ENCODE data around the gene SPAG6. TPM values are rescaled to one million over a fixed set of nuclear protein-coding genes. Genes with fewer than 3 reads are reported as not detected.
"Not testable (repeated sequence)": the region's sequence is repeated elsewhere in the genome, so short reads cannot be mapped to it uniquely, and the experiment has no call there.

Gene SPAG6
- total RNA-seq, 1 donor from 2014 or later: not detected

- no peak for DNase-seq
Observed at GRCh38 chr10:22342421-22342820, 2.9 kb upstream of the SPAG6 start.

DNA sequence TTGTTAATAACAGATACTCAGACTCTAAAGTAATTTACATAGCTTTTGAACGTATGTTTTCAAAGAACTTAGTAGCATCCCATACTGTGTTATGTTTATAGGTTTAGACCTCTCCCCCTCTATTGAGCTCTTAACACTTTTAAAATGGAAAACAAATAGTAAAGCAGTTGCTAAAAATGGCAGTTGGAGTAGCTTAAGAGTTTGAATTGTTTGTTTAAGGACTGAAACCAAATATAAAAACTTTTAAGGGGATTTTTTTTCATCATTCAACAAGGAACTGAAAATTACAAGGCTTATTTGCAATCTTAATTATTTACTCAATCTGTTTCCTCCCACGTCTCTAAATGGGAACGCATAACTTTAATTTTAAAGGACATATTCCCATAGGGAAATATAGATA is 1.6 kb upstream of the SPAG6 start:
- DNase-seq: no peak

- DNase-seq: no peak
Observed at GRCh38 chr10:22344249-22344648, 1.0 kb upstream of the SPAG6 start.

GRCh38 chr10:22344781-22345300 is 455 bp upstream of the SPAG6 start:
- no peak for DNase-seq

DNA sequence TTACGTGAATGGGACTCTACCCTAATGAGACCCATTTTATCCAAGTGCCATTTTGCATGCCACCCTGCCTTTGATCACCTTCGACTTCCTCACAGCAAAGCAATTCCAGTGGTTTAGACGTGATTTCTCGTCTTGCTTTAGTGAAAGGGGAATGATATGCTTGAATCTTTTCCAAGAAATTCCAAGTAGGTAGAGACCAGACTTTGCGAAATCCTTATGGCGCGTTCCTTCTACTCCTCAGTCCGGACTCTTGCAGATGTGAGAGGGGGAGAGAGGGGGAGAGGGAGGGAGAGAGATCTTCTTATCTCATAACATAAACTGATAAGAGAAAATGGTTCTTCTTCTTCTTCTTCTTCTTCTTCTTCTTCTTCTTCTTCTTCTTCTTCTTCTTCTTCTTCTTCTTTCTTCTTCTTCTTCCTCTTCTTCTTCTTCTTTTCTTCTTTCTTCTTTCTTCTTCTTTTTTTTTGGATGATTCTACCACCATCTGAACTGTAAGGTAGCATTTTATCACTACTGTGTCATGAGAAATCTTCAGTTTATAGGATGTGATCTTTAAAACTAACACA is 883 bp downstream of the SPAG6 start:
- DNase-seq: no peak

DNA sequence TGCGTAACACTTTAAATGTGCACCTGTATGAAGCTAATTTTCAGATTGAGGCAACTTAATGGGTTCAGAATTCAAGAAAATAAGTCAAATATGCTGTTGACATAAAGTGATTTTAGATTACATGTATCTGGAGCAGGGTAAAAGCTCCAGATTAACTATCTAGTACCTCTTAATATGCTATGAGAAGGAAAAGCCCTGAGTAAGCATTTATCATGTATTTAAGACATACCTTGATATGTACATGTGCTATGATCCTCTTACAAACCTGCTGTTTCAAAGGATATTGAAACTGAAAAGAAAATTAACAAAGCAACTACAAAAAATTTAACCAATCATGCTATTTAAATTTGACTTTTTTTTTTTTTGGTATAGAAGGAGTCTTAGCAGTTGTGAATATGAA is 4.5 kb downstream of the SPAG6 start:
- no peak for DNase-seq

DNA sequence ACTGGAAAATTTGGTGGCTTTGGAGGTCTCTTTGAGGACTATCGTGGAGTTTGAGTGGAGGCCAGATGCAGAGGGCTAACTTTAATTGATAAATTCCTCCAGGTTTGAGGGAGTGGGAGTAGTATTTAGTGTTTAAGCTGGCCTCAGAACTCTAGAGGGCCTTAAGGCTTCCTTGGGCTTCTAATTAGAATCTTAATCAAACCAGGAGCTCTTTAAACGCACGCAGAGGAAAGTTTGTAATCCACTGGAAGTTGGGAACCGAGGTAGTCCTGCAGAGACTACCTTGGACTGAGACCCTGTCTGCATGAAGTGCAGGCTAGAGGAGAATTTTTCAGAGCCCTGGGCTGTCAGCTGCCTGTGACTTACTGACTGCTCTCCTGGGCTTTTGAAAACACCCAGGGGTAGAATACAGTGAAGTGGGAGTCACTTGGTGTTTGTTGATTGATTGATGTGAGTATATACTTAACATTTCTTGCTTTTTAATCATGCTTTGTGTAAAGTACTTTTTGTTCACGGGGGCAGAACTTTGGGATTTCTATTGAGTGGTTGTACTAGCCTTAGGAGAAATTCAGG is 5.9 kb downstream of the SPAG6 start:
- DNase-seq: no peak

- no peak for DNase-seq
Observed at GRCh38 chr10:22356324-22356873, 11.1 kb downstream of the SPAG6 start.

GRCh38 chr10:22357770-22358169 is 12.5 kb downstream of the SPAG6 start:
- not testable (repeated sequence) for DNase-seq

DNA sequence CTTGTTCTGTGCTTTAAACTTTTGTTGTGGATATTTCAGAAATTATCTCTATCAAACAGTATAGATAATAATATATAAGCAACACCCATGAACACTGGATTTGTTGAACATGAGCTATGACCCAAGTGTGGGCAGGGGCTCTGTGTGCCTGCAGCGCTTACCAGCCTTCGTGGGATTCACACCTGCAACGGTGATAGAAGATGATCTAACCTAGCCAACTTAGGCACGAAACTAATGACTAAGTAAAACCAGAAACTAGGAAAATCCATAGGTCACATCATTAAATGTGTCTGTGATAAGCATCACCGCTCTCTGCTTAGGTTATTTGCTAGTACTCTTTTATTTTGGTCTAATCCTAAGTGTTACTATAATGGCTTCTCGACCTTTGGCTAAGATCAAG is 18.0 kb downstream of the SPAG6 start:
- DNase-seq: no peak

GRCh38 chr10:22364407-22365140 is 19.3 kb downstream of the SPAG6 start:
- no peak for DNase-seq

DNA sequence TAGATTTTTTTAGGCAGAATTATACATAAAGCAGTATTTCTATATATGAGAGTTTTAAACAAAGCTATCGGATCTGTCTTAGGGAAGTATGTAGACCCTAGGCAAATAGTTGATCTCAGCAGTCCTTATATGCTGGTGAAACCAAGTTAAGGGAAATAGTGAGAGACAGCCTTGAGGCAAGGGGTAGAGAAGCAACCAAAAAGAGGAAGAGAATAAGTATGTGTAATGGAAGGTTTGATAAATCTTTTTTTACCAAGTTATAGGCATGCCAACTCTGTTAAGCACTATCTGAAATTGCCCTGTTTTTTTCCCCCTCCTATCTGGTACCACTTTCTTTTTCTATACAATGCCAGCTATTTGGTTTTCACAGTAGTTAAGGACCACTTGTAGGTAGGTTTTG is 19.9 kb downstream of the SPAG6 start:
- DNase-seq: no peak

- DNase-seq: no peak
Observed at GRCh38 chr10:22365644-22366434, 20.5 kb downstream of the SPAG6 start.

DNA sequence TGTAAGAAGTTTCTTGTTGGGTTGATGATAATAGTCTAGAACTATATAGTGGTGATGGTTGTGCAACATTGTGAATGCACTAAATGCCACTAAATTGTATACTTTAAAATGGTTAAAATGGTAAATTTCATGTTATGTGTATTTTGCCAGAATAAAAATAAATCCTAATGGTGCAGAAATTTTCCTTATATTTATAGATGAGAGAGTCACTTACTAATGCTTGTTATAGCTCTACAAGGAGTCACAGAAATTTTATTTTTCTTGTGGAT is 21.1 kb downstream of the SPAG6 start:
- DNase-seq: no peak

- no peak for DNase-seq
Observed at GRCh38 chr10:22366771-22367170, 21.5 kb downstream of the SPAG6 start.

- DNase-seq: no peak
Observed at GRCh38 chr10:22367471-22367870, 22.2 kb downstream of the SPAG6 start.

- DNase-seq: no peak
Observed at GRCh38 chr10:22368402-22368801, 23.1 kb downstream of the SPAG6 start.

DNA sequence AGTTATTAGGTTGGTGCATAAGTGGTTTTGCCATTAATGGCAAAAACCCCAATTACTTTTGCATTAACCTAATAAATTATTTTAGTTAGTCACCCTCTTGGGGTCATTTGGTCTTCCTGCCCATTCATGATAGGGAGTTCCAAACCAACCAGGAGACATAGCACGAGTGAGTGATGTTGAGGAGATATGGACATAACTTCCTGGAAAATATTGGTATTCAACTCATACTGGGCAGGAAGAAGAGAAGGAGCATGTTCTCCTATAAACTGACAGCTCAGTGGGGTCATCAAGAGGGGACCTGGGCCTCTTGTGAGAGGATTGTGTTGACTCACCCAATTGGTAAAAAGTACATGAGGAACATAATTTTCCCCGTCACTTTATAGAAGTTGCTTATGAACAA is 23.7 kb downstream of the SPAG6 start:
- DNase-seq: no peak

GRCh38 chr10:22369434-22370072 is 24.3 kb downstream of the SPAG6 start:
- no peak for DNase-seq

GRCh38 chr10:22370320-22370719 is 25.0 kb downstream of the SPAG6 start:
- no peak for DNase-seq

DNA sequence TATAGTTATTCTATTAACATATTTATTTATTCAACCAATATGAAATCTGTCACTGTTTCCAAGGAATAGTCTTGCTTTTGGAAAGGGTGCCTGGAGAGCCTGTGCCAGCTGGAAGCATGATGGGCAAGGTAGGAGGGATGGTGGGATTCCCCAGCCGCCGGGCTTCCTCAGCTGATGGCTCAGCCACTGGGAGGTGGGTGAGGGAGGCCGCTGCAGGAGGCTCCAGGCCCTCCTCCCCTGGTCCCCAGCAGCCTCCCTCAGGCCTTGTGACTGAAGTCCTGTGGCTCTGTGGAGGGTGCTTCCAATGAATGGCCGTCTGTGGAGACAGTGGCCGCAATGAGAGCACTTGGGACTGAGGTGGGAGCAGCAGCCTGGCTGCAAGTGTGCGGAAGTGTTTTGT is 27.0 kb downstream of the SPAG6 start:
- DNase-seq: no peak

- peak; percentile 64 for DNase-seq
Observed at GRCh38 chr10:22372917-22373316, 27.6 kb downstream of the SPAG6 start.

Data from skin of body (tissue), 2 donors.